ACC112 (cell line): ENCODE measurements around the gene MALRD1.
"Not testable (repeated sequence)": the region's sequence is repeated elsewhere in the genome, so short reads cannot be mapped to it uniquely, and the experiment has no call there.

Experiments
- H2AFZ ChIP-seq: fragments of 200-600 bp; sonication (generic); one replicate; pipeline ENCODE4 v1.6.0; 2017; ENCODE audit warnings: antibody characterized with exemption, low read length; ENCODE audit not compliant: unreplicated experiment
- H3K27ac ChIP-seq: fragments of 200-600 bp; sonication (generic); 2 replicates; pipeline ENCODE4 v1.5.1; 2014; ENCODE audit warnings: low read depth, mild to moderate bottlenecking, antibody characterized with exemption, low read length, moderate library complexity
- H3K27me3 ChIP-seq: fragments of 200-600 bp; sonication (generic); 2 replicates; pipeline ENCODE4 v1.6.1; 2014; ENCODE audit warnings: mild to moderate bottlenecking, antibody characterized with exemption, low read length, moderate library complexity, mixed read lengths; ENCODE audit not compliant: insufficient read depth
- H3K36me3 ChIP-seq: fragments of 200-600 bp; sonication (generic); 2 replicates; pipeline ENCODE4 v1.6.1; 2016; ENCODE audit warnings: mild to moderate bottlenecking, antibody characterized with exemption, low read length, moderate library complexity, mixed read lengths; ENCODE audit not compliant: insufficient read depth
- H3K4me1 ChIP-seq: fragments of 200-600 bp; sonication (generic); one replicate; pipeline ENCODE4 v1.6.1; 2016; ENCODE audit warnings: low read length, mixed read lengths; ENCODE audit not compliant: insufficient read depth, unreplicated experiment, control insufficient read depth
- H3K4me3 ChIP-seq: fragments of 200-600 bp; sonication (generic); 2 replicates; pipeline ENCODE4 v1.5.1; 2014; ENCODE audit warnings: mild to moderate bottlenecking, low read depth, low read length
- H3K79me2 ChIP-seq: fragments of 200-600 bp; sonication (generic); one replicate; pipeline ENCODE4 v1.6.0; 2016; ENCODE audit warnings: low read length; ENCODE audit not compliant: control insufficient read depth, unreplicated experiment, insufficient read depth

Gene MALRD1

DNA sequence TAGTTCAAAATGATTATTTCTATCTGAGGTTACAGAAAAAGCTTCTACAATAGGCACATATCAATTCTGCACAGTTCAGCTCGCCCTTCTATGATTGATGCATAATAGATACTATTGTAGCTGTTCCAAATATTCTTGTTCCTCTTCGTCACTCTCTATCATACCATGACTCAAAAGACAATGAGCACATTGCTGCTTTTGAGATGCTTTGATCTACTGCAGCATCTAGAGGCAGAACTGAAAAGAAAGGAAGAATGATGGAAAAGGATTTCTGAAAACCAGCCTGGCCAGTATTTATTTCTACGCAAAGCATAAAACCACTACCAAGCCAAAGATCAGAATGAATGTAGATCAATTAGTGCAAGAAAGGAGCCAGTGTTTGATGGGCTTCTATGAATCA, 708.3 kb downstream of the MALRD1 start:
- Histone ChIP-seq H3K4me1 (no peaks in the 10 kb centered on the region), H3K36me3 (no peaks in the 10 kb centered on the region), H3K27me3 (no peaks in the 10 kb centered on the region), H2AFZ (no peak overlapping the region), H3K4me3 (no peak overlapping the region), H3K79me2 (no peaks in the 10 kb centered on the region), H3K27ac (no peak overlapping the region)

DNA sequence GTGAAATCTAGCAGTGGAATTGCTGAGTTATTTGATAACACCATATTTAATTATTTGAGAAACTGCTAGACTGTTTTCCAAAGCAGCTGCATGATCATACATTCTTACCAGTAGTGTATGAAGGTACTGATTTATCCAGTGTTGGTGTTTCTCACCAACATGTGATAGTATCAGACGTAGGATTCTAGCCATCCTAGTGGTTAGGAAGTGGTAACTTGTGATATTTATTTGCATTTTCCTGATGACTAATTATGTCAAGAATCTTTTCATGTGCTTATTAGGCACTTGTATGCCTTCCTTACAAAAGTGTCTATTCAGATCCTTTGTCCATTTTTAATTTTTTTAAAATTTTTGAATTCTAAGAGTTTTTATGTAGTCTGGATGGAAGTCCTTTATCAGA, 713.4 kb downstream of the MALRD1 start:
- Histone ChIP-seq H3K79me2 (no peaks in the 10 kb centered on the region), H3K4me3 (no peak overlapping the region), H2AFZ (no peak overlapping the region), H3K36me3 (no peaks in the 10 kb centered on the region), H3K27me3 (no peaks in the 10 kb centered on the region), H3K27ac (no peak overlapping the region), H3K4me1 (no peaks in the 10 kb centered on the region)

DNA sequence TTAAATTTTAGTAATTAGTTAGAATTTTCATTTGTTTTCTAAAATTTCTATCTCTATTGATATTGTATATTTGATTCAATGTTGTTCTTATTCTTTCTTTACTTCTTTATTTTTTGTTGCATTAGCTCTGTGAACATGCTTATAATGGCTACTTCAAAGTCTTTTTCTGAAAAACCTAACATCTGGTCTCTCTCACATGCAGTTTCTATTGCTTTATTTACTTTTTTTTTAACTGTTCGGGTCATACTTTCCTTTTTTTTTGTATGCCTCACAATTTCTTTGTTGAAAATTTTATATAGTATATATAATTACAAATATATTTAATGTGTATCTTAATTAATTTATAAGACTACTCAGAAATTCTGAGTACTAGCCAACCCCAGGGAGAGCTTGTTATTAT, 715.5 kb downstream of the MALRD1 start:
- H3K27me3 ChIP-seq: no peaks in the 10 kb centered on the region
- no peaks in the 10 kb centered on the region for H3K36me3 ChIP-seq
- H2AFZ ChIP-seq: no peak overlapping the region
- no peak overlapping the region for H3K4me3 ChIP-seq
- H3K4me1 ChIP-seq: no peaks in the 10 kb centered on the region
- no peaks in the 10 kb centered on the region for H3K79me2 ChIP-seq
- H3K27ac ChIP-seq: no peak overlapping the region

DNA sequence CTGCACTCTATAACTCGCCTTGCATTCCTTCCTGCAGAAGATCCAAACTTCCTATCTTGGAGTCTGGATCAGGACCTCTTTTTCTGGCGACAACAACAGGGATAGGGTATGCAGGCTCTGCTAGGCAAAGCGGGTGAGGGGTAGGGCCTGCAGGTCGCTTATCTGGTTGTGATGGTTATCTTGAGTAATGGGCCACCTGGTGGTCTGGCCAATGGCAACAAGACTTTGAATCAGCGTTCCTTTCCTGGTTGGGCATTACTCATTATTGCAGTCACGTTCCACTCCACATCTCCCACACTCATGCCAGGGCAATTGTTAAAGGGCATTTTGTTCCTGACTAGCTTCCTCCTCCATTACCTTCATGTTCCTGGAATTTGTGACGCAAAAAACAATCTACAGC, 719.3 kb downstream of the MALRD1 start:
- H3K27ac ChIP-seq: no peak overlapping the region
- H3K27me3 ChIP-seq: no peaks in the 10 kb centered on the region
- H3K4me3 ChIP-seq: no peak overlapping the region
- no peaks in the 10 kb centered on the region for H3K79me2 ChIP-seq
- no peak overlapping the region for H2AFZ ChIP-seq
- no peaks in the 10 kb centered on the region for H3K4me1 ChIP-seq
- no peaks in the 10 kb centered on the region for H3K36me3 ChIP-seq

DNA sequence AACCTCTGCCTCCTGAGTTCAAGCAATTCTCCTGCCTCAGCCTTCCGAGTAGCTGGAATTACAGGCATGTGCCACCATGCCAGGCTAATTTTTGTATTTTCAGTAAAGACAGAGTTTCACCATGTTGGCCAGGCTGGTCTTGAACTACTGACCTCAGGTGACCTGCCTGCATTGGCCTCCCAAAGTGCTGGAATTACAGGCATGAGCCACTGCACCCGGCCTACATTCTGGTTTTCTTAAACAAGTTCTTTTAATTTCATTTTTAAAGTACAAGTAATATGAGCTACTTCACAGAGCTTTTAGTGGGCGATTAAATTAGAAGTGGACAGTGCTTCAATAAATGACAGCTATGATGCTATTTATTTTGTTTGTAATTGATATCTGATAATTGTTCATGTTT, 721.2 kb downstream of the MALRD1 start:
- H2AFZ ChIP-seq, H3K27ac ChIP-seq, H3K4me3 ChIP-seq, H3K79me2 ChIP-seq, H3K36me3 ChIP-seq, H3K27me3 ChIP-seq, H3K4me1 ChIP-seq: not testable (repeated sequence)

DNA sequence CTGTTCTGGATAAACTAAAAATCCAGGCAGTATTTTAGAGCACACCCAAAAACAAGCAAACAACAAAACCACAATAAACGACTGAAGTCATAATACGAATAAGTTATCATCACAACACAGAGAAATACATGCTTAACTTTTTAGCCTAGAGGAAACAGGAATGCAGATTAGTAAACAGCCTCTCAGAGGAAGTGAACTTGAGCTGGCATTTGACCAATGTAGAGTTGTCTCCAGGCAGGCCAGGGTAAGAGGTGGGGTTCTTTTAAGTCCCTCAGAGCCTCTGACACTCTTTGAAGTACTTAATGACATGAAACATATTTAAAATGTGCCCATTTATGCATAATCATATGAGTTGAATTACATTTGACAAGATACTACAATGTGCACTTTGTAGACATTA, 724.4 kb downstream of the MALRD1 start:
- H3K79me2 ChIP-seq: no peaks in the 10 kb centered on the region
- H3K4me1 ChIP-seq: no peaks in the 10 kb centered on the region
- H3K4me3 ChIP-seq: no peak overlapping the region
- H3K36me3 ChIP-seq: no peaks in the 10 kb centered on the region
- H2AFZ ChIP-seq: no peak overlapping the region
- H3K27ac ChIP-seq: no peak overlapping the region
- no peaks in the 10 kb centered on the region for H3K27me3 ChIP-seq

DNA sequence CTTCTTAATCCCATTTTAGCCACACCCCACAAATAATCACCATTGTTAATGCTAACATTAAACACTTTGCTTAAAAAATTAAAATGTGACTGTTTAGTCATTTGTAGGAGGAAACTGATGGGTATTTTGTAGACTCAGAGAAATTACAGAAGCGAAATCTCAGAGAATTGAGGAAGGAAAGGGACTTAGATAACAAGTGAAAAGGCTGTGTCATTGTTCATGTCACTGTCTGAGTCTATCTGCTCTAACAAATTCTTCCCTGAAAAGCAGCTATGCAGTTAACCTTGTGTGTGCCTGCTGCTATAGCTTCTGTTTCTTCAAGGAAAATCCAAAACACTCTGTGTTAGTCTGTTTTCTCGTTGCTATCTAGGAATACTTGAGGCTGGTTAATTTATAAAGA, 726.7 kb downstream of the MALRD1 start:
- Histone ChIP-seq H3K79me2 (no peaks in the 10 kb centered on the region), H3K4me3 (no peak overlapping the region), H3K4me1 (no peaks in the 10 kb centered on the region), H3K27me3 (no peaks in the 10 kb centered on the region), H2AFZ (no peak overlapping the region), H3K36me3 (no peaks in the 10 kb centered on the region), H3K27ac (no peak overlapping the region)

DNA sequence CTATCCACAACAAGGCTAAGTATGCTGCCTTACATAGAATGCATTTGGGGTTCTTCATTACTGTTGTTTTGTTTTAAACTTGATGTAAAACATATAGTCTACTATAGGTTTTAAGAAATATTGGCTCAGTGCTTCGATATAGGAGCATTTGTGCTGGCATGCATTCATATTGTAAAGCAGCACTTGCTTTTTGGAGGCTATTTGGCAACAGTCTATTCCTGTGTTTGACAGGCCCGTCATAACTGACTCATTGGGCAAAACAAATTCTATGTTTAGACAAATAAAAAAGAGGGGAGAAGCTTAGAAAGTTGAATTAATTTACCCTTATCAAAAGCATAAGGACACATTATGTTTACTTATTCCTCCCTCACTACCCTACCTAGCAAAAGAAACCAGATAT, 729.2 kb downstream of the MALRD1 start:
- H3K27me3 ChIP-seq: no peaks in the 10 kb centered on the region
- H3K36me3 ChIP-seq: no peaks in the 10 kb centered on the region
- no peaks in the 10 kb centered on the region for H3K4me1 ChIP-seq
- H2AFZ ChIP-seq: no peak overlapping the region
- no peaks in the 10 kb centered on the region for H3K79me2 ChIP-seq
- H3K4me3 ChIP-seq: no peak overlapping the region
- no peak overlapping the region for H3K27ac ChIP-seq

DNA sequence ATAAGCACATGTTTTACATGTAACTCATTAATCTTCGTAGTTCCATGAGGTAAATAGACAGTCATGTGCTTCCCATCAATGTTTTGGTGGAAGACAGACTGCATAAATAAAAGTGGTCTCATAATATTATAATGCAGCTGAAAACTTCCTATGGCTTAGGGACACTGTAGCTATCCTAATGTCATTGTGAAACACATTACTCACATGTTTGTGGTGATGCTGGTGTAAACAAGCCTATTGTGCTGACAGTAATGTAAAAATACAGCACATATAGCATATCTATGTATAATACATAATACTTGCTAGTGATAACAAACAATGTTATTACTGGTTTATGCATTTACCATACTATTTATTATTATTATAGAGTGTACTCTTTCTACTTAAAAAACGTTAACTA, 730.4 kb downstream of the MALRD1 start:
- Histone ChIP-seq H3K36me3 (no peaks in the 10 kb centered on the region), H3K79me2 (no peaks in the 10 kb centered on the region), H3K27me3 (no peaks in the 10 kb centered on the region), H3K27ac (no peak overlapping the region), H2AFZ (no peak overlapping the region), H3K4me3 (no peak overlapping the region), H3K4me1 (no peaks in the 10 kb centered on the region)

DNA sequence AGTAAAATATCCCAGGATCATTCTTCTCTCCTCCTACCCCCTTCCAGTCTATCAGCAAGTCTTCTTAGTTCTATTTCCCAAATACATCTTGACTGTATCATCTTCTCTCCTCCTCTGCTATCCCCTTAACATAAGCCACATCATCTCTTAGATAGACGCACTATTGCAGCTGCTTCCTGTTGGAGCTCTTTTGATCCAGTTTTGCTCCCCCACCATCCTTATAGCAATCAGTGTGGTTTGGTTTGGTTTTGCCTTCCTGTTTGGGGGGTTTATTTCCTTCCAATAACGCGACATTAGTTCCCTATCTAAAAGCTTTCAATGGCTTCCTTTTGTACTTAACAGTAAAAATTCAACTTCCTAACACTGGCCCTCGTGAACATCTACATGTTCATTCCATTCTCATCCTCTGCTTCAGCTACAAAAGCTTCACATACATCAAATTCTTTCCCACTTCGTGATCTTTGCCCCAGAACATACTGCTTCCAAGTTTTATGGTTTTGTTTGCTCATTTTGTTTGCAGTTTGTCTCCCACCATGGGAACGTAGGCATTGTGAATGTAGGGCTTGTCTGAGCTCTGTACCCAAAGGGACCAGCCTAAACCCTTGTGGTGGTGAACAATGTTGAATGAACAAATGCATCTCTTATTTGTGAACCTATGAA, 734.0 kb downstream of the MALRD1 start:
- H3K27me3 ChIP-seq: no peaks in the 10 kb centered on the region
- no peak overlapping the region for H3K27ac ChIP-seq
- H3K4me1 ChIP-seq: no peaks in the 10 kb centered on the region
- no peak overlapping the region for H2AFZ ChIP-seq
- no peaks in the 10 kb centered on the region for H3K36me3 ChIP-seq
- no peak overlapping the region for H3K4me3 ChIP-seq
- H3K79me2 ChIP-seq: no peaks in the 10 kb centered on the region

DNA sequence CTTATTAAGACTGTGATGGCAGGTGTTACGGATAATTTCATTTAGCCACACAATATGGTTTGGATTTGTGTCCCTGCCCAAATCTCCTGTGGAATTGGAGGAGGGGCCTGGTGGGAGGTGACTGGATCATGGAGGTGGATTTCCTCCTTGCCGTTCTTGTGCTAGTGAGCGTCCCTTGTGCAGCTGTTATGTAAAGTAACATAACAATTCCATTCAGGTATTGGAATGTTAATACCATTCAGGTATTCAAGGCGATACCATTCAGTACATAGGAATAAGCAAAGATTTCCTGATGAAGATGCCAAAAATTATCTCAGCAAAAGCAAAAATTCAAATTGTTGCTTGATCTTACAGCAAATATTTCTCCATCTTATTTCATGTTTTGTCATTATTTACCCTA, 735.1 kb downstream of the MALRD1 start:
- Histone ChIP-seq H3K4me1 (no peaks in the 10 kb centered on the region), H3K27me3 (no peaks in the 10 kb centered on the region), H3K79me2 (no peaks in the 10 kb centered on the region), H2AFZ (no peak overlapping the region), H3K4me3 (no peak overlapping the region), H3K27ac (no peak overlapping the region), H3K36me3 (no peaks in the 10 kb centered on the region)
